HG03571 (cell line): ENCODE measurements around the gene GOLGA8J.
"Not testable (repeated sequence)": the region's sequence is repeated elsewhere in the genome, so short reads cannot be mapped to it uniquely, and the experiment has no call there.

ENCODE experiments used
- ATAC-seq: cut with Tn5 transposase; IDR thresholded peaks from one replicate; pipeline ENCODE4 v1.9.1; 2021; ENCODE audit not compliant: unreplicated experiment

GOLGA8J gene

DNA sequence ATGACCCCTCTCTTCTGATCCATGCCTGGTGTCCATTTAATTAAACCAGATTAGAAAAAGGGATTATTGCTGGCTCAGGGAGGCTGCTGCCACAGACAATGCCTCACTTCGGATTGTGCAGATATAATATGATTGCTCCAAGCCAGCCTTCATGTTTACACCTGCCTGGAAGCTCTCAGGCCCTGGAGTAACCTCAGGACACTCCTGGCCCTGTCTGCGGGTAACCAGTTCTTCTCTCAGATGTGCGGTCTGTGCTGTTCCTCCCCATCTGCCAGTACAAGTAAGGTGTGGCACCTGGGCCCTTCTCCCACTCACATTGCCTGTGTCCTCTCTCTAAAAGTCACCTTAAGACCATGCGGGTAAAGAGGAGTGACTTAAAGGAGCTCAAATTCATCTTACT, 8.8 kb upstream of the GOLGA8J start:
- ATAC-seq = no peak

DNA sequence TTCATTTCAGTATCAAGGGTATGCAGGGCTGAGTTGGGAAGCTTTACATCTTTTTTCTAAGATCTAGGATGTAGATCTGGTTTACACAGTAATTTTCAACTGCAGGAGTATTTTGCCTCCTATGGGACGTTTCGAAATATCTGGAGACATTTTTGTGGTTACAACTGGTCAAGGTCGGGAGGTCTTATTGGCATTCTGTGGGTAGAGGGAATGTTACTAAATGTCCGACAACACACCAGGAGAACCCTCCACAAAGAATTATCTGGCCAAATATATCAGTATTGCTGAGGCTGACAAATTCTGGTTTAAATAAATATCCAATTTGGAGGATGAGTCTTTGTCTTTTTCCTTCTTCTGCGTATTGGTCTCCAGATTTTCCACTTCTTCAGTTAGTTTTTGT, 1.9 kb upstream of the GOLGA8J start:
- ATAC-seq = not testable (repeated sequence)

DNA sequence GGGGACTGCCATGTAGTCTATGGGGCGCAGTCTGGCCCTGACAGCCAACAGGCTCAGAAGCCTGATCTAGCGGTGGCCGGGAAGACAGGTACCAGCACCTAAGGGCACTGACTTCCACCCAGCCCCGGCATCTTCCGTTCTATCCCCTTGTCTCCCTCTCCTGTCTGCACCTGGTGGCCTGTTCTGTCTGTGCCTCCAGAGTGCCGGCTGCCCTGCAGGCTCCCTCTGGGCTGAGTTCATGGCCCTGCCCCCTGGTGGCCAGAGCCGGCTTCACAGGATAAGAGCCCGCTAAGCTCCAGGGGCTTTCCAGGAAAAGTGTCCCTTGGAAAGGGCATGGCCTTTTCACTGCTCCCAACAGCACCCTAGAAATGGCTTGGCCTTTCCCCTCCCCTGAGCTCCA, 15.1 kb downstream of the GOLGA8J start:
- not testable (repeated sequence) for ATAC-seq

DNA sequence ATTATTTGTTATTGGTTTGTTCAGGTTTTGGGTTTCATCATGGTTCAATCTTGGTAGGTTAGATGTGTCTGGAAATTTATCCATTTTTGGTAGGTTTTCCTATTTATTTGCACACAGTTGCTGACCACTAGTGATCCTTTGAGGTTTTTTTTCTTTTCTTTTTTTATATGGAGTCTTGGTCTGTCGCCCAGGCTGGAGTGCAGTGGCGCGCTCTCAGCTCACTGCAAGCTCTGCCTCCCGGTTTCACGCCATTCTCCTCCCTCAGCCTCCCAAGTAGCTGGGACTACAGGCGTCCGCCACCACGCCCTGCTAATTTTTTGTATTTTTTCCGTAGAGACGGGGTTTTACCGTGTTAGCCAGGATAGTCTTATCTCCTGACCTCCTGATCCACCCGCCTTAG, 20.1 kb downstream of the GOLGA8J start:
- not testable (repeated sequence) for ATAC-seq

DNA sequence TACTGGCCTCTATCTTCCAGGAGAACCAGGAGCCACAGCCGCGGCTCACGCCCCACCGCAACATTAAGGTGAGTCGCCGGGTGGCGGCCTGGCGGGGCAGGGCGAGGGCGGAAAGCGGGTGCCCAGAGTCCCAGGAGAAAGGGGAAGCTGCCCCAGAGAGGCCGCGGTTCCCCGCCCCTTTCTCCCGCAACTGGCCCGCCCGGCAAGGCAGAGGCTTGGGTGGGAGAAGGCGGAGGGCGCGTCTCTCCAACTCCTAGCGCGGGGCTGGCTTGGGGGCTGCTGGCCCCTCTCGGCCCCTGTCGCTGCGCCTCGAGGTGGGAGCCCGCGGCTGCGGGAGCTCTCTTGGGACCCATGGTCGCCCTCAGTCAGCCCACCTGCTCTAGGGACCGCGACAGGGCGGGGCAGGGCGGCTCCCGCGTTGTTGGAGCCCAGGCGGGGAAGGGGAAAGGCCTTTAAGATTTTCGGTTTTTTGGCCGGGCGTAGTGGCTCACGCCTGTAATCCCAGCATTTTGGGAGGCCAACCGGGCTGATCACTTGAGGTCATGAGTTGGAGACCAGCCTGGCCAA, 21.3 kb downstream of the GOLGA8J start:
- ATAC-seq = not testable (repeated sequence)

DNA sequence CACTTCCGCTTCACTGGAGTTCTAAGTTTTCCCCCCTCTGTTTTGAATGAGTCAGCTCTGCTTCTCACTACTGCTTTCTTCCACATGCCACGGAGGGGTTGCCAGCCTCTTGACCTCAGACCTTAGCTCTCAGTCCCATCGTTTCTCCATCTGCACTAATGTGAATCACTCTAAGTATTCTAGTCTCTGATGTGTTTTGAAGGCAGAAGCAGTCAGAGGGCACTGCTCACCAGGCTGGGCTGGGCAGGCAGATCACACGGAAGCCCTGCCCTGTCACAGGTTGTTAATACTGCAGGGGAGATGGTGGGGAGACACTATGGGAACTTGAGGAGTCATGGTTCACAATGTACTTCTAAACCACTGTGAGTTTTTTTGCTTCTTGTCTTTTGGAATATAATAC, 27.8 kb downstream of the GOLGA8J start:
- not testable (repeated sequence) for ATAC-seq

DNA sequence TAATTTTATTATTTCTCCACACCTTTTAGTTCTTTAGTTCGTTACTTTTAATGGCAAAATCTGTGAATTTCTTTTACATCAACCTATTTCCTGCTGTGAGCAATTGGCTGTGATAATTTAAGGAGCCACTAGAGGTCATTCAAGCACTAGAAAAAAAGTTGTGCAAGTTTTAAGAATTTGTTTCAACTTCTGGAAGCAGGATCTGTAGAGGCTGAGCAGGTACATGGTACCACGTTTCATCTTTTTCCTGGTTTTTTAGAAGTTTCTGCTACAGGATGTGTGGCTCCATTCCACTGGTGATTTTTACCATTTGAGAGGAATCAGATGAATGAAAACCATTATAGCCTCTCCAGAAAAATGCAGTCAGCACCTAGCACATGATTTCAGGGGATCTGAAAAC, 47.3 kb downstream of the GOLGA8J start:
- ATAC-seq = not testable (repeated sequence)

DNA sequence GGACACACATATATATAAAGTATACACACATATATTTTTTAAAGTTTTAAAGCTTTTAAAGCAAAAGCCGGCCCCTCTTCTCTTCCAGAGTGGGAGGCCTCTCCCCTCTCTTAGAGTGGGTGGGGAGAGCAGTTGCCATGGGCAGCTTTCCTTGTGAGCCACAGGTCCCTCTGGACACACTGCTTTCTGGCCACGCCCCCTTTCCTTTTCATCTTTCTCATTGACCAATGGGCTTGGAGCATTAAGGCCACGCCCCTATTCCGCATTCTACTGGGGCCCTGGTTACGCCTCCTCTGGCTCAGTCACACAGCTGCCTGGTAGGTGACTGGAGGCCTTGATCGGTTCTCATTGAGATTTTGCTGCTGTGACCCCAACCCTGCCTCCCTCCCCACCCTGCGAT, 52.0 kb downstream of the GOLGA8J start, which contains the start of gene GOLGA8T:
GOLGA8T (plus strand) TSS at position 301 of the 400 bp plus-strand sequence; CDS start at position 399, 98 bp downstream.
- ATAC-seq = not testable (repeated sequence)
